NB4 (cell line): ENCODE results near the gene LCE3C.
A peak's percentile ranks its signal among the peaks of the same experiment; 100 is the strongest.

Experiments
- MYC ChIP-seq: IDR thresholded peaks from 2 replicates; pipeline ENCODE4 v1.6.1; 2011; ENCODE audit warnings: low read depth, low read length
- POLR2A ChIP-seq: IDR thresholded peaks from 2 replicates; pipeline ENCODE4 v1.6.1; 2011; ENCODE audit warnings: mild to moderate bottlenecking; ENCODE audit not compliant: insufficient read length; ENCODE audit errors: extremely low read depth
- TF ChIP-seq, protein P1 (sequence below): IDR thresholded peaks from one replicate; pipeline ENCODE4 v1.5.1; 2012; ENCODE audit warnings: low read depth, low read length

DNA sequence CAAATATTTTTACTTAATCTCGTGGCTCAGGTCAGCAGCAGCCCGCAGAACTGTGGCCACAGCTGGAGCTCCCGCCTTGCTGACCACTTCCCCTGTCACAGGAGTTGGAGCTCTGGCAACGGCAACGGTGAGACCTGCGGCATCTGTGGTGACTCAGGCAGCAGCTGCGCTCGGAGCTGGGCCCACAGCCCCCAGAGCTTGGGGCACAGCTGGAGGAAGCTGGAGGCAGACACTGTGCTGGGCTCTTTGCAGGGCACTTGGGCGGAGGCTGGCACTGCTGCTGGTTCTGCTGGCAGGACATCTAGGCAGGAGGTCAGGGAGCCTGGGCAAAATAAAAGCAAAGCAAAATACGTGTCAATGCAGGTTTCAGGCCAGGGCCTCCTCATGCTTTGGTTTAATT is 22.8 kb downstream of the LCE3C start, which contains the start of gene LCE3A:
- no peak for TF ChIP-seq POLR2A
- TF ChIP-seq, protein P1, sequence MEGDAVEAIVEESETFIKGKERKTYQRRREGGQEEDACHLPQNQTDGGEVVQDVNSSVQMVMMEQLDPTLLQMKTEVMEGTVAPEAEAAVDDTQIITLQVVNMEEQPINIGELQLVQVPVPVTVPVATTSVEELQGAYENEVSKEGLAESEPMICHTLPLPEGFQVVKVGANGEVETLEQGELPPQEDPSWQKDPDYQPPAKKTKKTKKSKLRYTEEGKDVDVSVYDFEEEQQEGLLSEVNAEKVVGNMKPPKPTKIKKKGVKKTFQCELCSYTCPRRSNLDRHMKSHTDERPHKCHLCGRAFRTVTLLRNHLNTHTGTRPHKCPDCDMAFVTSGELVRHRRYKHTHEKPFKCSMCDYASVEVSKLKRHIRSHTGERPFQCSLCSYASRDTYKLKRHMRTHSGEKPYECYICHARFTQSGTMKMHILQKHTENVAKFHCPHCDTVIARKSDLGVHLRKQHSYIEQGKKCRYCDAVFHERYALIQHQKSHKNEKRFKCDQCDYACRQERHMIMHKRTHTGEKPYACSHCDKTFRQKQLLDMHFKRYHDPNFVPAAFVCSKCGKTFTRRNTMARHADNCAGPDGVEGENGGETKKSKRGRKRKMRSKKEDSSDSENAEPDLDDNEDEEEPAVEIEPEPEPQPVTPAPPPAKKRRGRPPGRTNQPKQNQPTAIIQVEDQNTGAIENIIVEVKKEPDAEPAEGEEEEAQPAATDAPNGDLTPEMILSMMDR, result no peak
- TF ChIP-seq MYC, result 0 out of 2 replicates have a peak, but pooled peaks have one; percentile 18
